GM19099 (cell line): Measurements from ENCODE around the gene CEP68.

Source experiments
- POLR2A ChIP-seq: IDR thresholded peaks from 3 replicates; pipeline ENCODE4 v1.6.1; 2011; ENCODE audit warnings: low read depth; ENCODE audit not compliant: insufficient read length; ENCODE audit errors: extremely low read depth

CEP68 gene

GRCh38 chr2:65064728-65065552 lies 8.7 kb downstream of the CEP68 start:
- no peak for TF ChIP-seq POLR2A

GRCh38 chr2:65067806-65068553 lies 11.8 kb downstream of the CEP68 start:
- no peak for TF ChIP-seq POLR2A

- TF ChIP-seq POLR2A = no peak
Observed at GRCh38 chr2:65069439-65069824, 13.2 kb downstream of the CEP68 start.

- no peak for TF ChIP-seq POLR2A
Observed at GRCh38 chr2:65070172-65070830, 14.1 kb downstream of the CEP68 start.

GRCh38 chr2:65070856-65071255 lies 14.6 kb downstream of the CEP68 start:
- no peak for TF ChIP-seq POLR2A

GRCh38 chr2:65071499-65072180 lies 15.4 kb downstream of the CEP68 start:
- TF ChIP-seq POLR2A = no peak

GRCh38 chr2:65072181-65072970 lies 16.2 kb downstream of the CEP68 start:
- TF ChIP-seq POLR2A = no peak

GRCh38 chr2:65073879-65074565 lies 17.8 kb downstream of the CEP68 start:
- TF ChIP-seq POLR2A = no peak

- TF ChIP-seq POLR2A = no peak
Observed at GRCh38 chr2:65075176-65075575, 19.0 kb downstream of the CEP68 start.

GRCh38 chr2:65075605-65076344 lies 19.6 kb downstream of the CEP68 start:
- no peak for TF ChIP-seq POLR2A

GRCh38 chr2:65076345-65076710 lies 20.1 kb downstream of the CEP68 start:
- TF ChIP-seq POLR2A = no peak

- TF ChIP-seq POLR2A = no peak
Observed at GRCh38 chr2:65077898-65078297, 21.7 kb downstream of the CEP68 start.

- TF ChIP-seq POLR2A = no peak
Observed at GRCh38 chr2:65079017-65079416, 22.8 kb downstream of the CEP68 start.
